ENCODE measurements around the gene STX11.

DNA sequence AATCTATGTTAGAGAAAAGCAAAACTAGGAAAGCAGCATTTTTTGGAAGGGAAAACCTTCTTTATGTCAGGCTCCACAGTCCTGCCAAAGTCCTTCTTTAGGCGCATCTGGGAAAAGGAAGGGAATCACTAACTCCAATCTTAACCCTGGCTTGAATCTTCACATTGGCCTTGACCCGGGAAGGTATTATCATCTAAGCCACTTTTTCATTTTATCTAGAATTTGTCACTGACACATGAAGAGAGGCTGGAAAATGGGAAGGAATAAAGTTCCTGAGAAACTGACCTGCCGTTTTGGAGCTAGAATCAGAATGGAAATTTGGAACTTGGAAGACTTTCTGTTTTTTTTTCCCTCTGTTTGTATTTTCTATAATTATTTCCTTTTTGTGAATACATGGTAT is 81.4 kb downstream of the STX11 start:
- no peak for TF ChIP-seq CTCF (IDR thresholded peaks at IDR 0.05; ENCODE audit: low read length)
- no peak for TF ChIP-seq EZH2phosphoT487 (IDR thresholded peaks at IDR 0.05; ENCODE audit: low read length)
- no peak for TF ChIP-seq EZH2 (optimal IDR thresholded peaks at IDR 0.05; ENCODE audit: low read depth, low read length)
